OCI-LY3 (cell line): ENCODE measurements around the gene SETBP1.

Experiments
- H2AFZ ChIP-seq: fragments of 200-600, 300-600 bp; shearing (Covaris generic); 2 replicates; pipeline ENCODE4 v1.6.0; 2014; ENCODE audit warnings: antibody characterized with exemption, low read depth, low read length
- H3K27ac ChIP-seq: fragments of 200-600, 300-600 bp; sonication (generic); 2 replicates; pipeline ENCODE4 v1.5.1; 2014; ENCODE audit warnings: mild to moderate bottlenecking, low read length, moderate library complexity, mixed read lengths
- H3K27me3 ChIP-seq: fragments of 200-600, 300-600 bp; sonication (generic); 2 replicates; pipeline ENCODE4 v1.6.1; 2014; ENCODE audit warnings: low read depth, low read length, mixed read lengths
- H3K36me3 ChIP-seq: fragments of 200-600, 300-600 bp; sonication (generic); replicated peaks from 2 replicates; pipeline ENCODE3; 2014; ENCODE audit warnings: low read depth, low read length, mixed read lengths
- H3K4me1 ChIP-seq: fragments of 300-600, 200-600 bp; sonication (generic); 2 replicates; pipeline ENCODE4 v1.6.1; 2014; ENCODE audit warnings: low read length, mixed read lengths
- H3K4me2 ChIP-seq: fragments of 200-600, 300-600 bp; sonication (generic); 2 replicates; pipeline ENCODE4 v1.6.1; 2014; ENCODE audit warnings: low read length, mixed read lengths
- H3K4me3 ChIP-seq: fragments of 300-600, 200-600 bp; sonication (generic); 2 replicates; pipeline ENCODE4 v1.5.1; 2014; ENCODE audit warnings: antibody characterized with exemption, mild to moderate bottlenecking, low read length, moderate library complexity
- H3K79me2 ChIP-seq: fragments of 300-600, 200-600 bp; shearing (Covaris generic); 2 replicates; pipeline ENCODE4 v1.6.1; 2014; ENCODE audit warnings: mild to moderate bottlenecking, low read length, mixed read lengths
- H3K9ac ChIP-seq: fragments of 300-600, 200-600 bp; shearing (Covaris generic); 2 replicates; pipeline ENCODE4 v1.6.0; 2014; ENCODE audit warnings: mild to moderate bottlenecking, low read length, moderate library complexity
- H3K9me3 ChIP-seq: fragments of 200-600, 300-600 bp; shearing (Covaris generic); 2 replicates; pipeline ENCODE4 v1.6.1; 2014; ENCODE audit warnings: low read length, mixed read lengths; ENCODE audit not compliant: insufficient read depth
- H4K20me1 ChIP-seq: fragments of 200-600, 300-600 bp; sonication (generic); 2 replicates; pipeline ENCODE4 v1.6.1; 2016; ENCODE audit warnings: low read length, mixed read lengths; ENCODE audit not compliant: insufficient read depth
- EZH2phosphoT487 ChIP-seq: fragments of 200-600 bp; shearing (Covaris generic); IDR thresholded peaks from 2 replicates; pipeline ENCODE4 v1.6.1; 2018; ENCODE audit warnings: antibody characterized with exemption, mixed run types, low read depth
- TF ChIP-seq, protein P1 (sequence below): fragments of 200-600, 300-600 bp; sonication (generic); IDR thresholded peaks from 2 replicates; pipeline ENCODE4 v1.5.1; 2014; ENCODE audit warnings: antibody characterized with exemption, low read length, low read depth

SETBP1 gene

GRCh38 chr18:44881461-44882162 lies 200.9 kb downstream of the SETBP1 start:
- no peaks in the 10 kb centered on the region for H3K79me2 ChIP-seq
- no peak for TF ChIP-seq EZH2phosphoT487
- TF ChIP-seq, protein P1, sequence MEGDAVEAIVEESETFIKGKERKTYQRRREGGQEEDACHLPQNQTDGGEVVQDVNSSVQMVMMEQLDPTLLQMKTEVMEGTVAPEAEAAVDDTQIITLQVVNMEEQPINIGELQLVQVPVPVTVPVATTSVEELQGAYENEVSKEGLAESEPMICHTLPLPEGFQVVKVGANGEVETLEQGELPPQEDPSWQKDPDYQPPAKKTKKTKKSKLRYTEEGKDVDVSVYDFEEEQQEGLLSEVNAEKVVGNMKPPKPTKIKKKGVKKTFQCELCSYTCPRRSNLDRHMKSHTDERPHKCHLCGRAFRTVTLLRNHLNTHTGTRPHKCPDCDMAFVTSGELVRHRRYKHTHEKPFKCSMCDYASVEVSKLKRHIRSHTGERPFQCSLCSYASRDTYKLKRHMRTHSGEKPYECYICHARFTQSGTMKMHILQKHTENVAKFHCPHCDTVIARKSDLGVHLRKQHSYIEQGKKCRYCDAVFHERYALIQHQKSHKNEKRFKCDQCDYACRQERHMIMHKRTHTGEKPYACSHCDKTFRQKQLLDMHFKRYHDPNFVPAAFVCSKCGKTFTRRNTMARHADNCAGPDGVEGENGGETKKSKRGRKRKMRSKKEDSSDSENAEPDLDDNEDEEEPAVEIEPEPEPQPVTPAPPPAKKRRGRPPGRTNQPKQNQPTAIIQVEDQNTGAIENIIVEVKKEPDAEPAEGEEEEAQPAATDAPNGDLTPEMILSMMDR: no peak
- H3K27ac ChIP-seq: no peak overlapping the region
- H3K9me3 ChIP-seq: no peaks in the 10 kb centered on the region
- no peaks in the 10 kb centered on the region for H3K27me3 ChIP-seq
- H3K4me1 ChIP-seq: peaks cover 5% of the 10 kb centered on the region; the same call in 1 of the 2 replicates
- no peak overlapping the region for H3K4me3 ChIP-seq
- no peaks in the 10 kb centered on the region for H4K20me1 ChIP-seq
- H2AFZ ChIP-seq: no peak overlapping the region
- no peak overlapping the region for H3K9ac ChIP-seq
- H3K4me2 ChIP-seq: no peak overlapping the region
- H3K36me3 ChIP-seq: no peaks in the 10 kb centered on the region

DNA sequence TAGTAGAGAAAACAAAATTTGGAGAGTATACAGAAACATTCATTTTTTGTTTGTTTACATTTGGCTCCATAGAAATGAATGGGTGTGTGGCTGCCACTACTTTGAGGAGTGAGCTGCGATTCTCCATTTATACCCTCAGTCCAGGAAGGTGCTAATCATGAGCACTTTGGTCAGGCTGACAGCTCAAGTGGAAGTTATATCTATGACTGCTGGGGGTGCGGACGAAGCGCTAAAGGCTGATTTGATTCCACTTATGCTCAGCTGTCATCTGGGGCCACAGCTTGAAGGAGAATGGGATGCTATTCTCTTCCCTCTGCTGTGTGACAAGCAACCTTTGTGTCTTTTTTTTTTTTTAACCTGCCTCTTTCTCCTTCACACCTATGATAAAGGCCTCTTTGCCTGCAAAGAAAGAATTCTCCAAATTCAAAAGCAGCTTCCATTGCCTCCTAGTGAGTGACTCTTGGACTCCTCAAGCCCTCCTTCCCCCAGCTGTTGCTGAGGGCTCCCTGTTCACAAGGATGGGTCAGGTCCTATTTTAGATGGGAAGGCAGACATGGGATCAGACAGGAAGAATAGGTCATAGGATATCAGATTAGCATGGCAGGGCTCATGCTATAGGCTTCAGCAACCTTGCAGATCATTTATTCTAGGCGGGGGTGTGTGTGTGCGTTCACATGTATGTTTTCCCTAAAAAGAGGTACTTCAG lies 201.6 kb downstream of the SETBP1 start:
- no peaks in the 10 kb centered on the region for H3K27me3 ChIP-seq
- no peak for TF ChIP-seq EZH2phosphoT487
- TF ChIP-seq, protein P1: no peak
- H4K20me1 ChIP-seq: no peaks in the 10 kb centered on the region

DNA sequence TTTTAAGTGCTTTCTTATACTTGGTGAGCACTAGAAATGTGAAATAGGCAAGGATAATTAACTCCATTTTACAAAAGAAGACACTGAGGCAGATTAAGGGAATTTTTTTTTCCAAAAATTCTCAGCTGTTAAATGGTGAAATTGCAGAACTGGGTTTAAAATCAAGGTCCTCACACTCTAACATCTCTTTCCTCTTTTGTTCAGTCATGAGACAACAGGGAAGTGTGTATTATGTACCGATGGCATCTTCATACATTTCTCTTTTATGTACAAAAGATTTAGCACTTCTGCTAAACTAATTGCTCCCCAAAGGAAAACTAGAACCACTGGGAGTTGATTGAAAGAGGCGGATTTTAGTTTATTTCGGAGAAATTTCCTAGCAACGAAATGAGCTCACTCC lies 203.0 kb downstream of the SETBP1 start:
- no peak for TF ChIP-seq EZH2phosphoT487
- no peak overlapping the region for H3K27ac ChIP-seq
- no peak overlapping the region for H3K4me3 ChIP-seq
- H2AFZ ChIP-seq: no peak overlapping the region
- H3K36me3 ChIP-seq: no peaks in the 10 kb centered on the region
- no peaks in the 10 kb centered on the region for H3K9me3 ChIP-seq
- no peaks in the 10 kb centered on the region for H3K79me2 ChIP-seq
- no peaks in the 10 kb centered on the region for H4K20me1 ChIP-seq
- no peak overlapping the region for H3K9ac ChIP-seq
- no peak overlapping the region for H3K4me2 ChIP-seq
- H3K27me3 ChIP-seq: no peaks in the 10 kb centered on the region
- H3K4me1 ChIP-seq: peaks cover 25% of the 10 kb centered on the region

More for the DNA sequence above, 201.6 kb downstream of the SETBP1 start:
- Histone ChIP-seq H3K27ac (no peak overlapping the region), H3K4me3 (no peak overlapping the region), H3K4me2 (no peak overlapping the region), H3K79me2 (no peaks in the 10 kb centered on the region), H3K9me3 (no peaks in the 10 kb centered on the region), H3K9ac (no peak overlapping the region), H3K36me3 (no peaks in the 10 kb centered on the region), H2AFZ (no peak overlapping the region), H3K4me1 (peaks cover 12% of the 10 kb centered on the region)

DNA sequence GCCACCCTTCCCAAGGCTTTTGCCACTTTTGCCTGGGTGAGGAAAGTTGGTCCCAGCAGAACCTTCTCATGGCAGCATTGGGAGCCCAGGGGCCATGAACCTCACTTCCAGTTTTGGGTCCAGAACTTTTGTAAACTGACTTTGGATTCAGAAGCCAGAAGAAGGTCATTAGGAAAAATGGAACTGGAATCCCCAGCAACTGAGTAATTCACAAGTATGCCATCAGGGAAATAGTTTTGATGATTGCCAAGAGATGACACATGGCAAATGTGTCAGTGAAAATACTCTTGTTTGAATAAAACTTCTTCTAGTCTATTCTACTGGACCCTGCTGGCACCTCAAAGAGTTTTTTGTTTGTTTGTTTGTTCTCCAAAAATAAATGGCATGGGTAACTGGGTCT lies 203.7 kb downstream of the SETBP1 start:
- no peak overlapping the region for H3K27ac ChIP-seq
- H3K27me3 ChIP-seq: no peaks in the 10 kb centered on the region
- H4K20me1 ChIP-seq: no peaks in the 10 kb centered on the region
- H3K36me3 ChIP-seq: no peaks in the 10 kb centered on the region
- H2AFZ ChIP-seq: no peak overlapping the region
- no peak overlapping the region for H3K4me2 ChIP-seq
- no peaks in the 10 kb centered on the region for H3K79me2 ChIP-seq
- H3K4me3 ChIP-seq: no peak overlapping the region
- TF ChIP-seq, protein P1: no peak
- no peak for TF ChIP-seq EZH2phosphoT487
- peaks cover 33% of the 10 kb centered on the region for H3K4me1 ChIP-seq
- H3K9me3 ChIP-seq: no peaks in the 10 kb centered on the region
- no peak overlapping the region for H3K9ac ChIP-seq
